ENCODE results near the gene BMPR1A.
"Not testable (repeated sequence)": the region's sequence is repeated elsewhere in the genome, so short reads cannot be mapped to it uniquely, and the experiment has no call there.

Gene BMPR1A

DNA sequence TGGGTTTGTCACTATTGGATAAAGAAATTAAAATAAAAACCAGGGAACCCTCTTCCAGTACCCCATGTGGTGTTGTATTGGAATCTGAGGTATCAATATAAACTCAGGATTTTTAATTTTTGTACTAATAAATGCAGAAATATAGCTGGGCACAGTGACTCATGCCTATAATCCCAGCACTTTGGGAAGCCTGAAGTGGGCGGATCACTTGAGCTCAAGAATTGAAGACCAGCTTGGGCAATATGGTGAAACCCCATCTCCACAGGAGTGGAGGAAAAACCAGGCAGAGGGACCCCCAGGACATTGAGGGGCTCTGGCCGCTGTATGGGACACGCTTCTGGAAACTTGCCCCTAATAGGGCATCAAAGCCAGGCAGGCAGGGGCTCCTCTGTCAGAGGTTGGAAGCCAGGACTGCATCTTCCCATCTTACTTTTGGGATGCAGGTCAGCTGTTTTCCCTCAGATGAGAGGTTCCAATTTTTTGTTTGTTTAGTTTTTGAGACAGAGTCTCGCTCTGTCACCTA lies 222.9 kb downstream of the BMPR1A start:
- no peak overlapping the region for H3K4me3 ChIP-seq (ENCODE audit: low read depth, low read length)

DNA sequence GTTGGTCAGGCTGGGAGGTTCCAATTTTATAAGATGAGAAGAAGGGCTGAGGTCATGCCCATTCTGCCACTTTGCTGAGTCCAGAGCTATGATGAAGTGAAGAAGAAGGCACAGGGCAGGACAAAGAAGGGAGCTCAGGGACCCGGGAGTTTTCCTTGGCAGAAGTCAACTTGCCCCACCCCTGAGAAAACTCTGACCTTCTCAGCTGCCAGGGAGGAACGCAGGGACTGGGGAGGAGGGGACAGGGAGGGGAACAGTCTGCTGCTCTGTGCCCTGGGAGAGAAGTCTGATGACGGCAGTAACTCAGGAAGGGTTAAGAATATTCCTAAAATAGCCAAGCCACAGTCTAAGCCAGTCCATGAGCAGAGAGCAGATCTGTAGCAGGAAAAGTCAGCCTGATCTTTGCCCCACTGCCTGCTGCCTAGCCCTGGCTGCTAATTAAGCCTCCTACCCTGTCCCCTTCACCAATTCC lies 223.6 kb downstream of the BMPR1A start:
- no peak overlapping the region for H3K4me3 ChIP-seq (ENCODE audit: low read depth, low read length)

DNA sequence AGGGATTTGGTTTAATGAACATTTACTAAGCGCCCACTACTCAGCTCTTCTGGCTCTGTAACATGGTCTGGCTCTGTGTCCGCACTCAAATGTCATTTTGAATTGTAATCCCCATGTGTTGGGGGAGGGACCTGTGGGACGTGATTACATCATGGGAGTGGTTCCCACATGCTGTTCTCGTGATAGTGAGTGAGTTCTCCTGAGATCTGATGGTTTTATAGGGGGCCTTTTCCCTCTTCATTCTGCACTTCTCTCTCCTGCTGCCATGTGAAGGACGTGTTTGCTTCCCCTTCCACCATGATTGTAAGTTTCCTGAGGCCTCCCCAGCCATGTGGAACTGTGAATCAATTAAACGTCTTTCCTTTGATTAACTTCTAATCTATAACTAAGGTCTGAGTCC lies 224.6 kb downstream of the BMPR1A start:
- H3K4me3 ChIP-seq (ENCODE audit: low read depth, low read length), result not testable (repeated sequence)

DNA sequence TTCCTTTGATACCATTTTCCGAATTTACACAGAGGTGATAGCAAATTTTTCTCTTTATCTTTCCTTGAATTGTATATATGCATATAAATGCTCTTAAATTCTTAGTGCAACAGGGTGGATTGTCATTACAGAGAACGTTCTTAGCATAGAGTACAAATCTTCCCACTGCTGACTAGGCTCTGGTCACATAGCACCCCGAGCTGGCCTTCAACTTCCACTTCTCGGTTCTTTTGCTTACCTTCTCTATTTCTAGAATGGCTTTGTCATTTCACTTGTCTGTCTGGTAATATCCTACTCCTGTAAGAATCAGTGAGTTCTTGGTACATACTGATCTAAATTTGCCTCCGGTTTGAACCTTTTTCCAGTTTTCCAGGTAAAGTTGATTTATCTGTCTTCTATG lies 225.3 kb downstream of the BMPR1A start:
- no peak overlapping the region for H3K4me3 ChIP-seq (ENCODE audit: low read depth, low read length)

All from iPS-11a (cell line).